ENCODE results near the gene XPR1.

XPR1 gene

DNA sequence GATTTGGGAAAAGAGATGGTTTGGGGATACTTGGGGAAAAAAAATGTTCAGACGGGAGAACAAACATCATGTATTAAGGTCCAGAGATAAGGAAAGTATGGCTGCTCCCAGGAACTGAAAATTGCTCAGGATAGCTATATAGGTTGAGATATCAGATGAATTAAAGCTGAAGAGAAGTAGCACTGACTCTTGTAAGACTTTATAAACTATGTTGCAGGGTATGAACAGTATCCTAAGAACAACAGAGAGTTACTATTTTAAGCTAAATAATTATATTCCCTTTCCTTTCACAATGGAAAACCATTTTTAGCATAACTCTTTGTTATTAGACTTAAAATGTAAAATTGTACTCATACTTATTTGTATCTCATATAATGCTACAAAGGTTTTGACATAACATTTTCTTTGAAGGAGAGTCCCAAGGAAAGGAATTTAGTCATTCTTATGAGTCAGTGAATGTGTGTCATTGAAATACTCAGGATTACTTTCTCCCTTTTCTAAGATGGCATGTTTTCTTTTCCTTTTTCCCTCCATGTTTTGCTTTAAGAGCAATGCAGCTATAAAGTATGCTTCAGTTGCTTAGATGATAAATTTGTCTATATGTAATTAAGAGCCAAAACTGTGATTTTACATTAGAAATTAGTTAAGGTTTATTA, 141.5 kb downstream of the XPR1 start:
- Histone ChIP-seq H4K20me1 (ENCODE audit: insufficient read depth, low read length) (no peaks in the 10 kb centered on the region), H3K27ac (ENCODE audit: low read length) (no peak overlapping the region), H3K4me2 (ENCODE audit: low read length) (no peak overlapping the region)

DNA sequence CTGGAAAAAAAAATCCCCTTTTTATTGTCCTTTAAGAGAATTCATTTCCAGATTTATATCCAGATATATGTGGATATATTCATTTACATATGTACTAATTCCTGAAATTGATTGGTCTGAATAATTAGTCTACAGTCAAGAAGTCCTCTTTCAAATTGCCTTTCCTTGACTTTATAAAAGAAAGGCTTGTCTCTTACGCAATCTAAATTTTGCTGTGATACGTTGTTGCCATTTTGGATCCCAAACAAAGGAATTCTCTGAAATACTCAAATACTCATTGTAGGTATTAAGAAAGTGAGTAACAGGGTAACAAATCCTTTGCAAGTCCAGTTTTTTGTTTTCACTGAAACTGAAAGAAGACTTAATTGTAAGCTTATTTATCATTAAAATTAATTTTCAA, 144.0 kb downstream of the XPR1 start:
- Histone ChIP-seq H3K79me2 (ENCODE audit: low read length) (no peaks in the 10 kb centered on the region), H3K27me3 (ENCODE audit: low read depth, low read length) (no peaks in the 10 kb centered on the region), H3K9ac (ENCODE audit: low read length) (no peak overlapping the region), H3K4me3 (ENCODE audit: low read length) (no peak overlapping the region), H3K4me1 (ENCODE audit: low read length) (peaks cover 6% of the 10 kb centered on the region; the same call in 1 of the 2 replicates), H4K20me1 (ENCODE audit: insufficient read depth, low read length) (no peaks in the 10 kb centered on the region), H2AFZ (ENCODE audit: low read depth, low read length) (no peak overlapping the region), H3K9me3 (ENCODE audit: insufficient read depth, low read length) (no peaks in the 10 kb centered on the region), H3K27ac (ENCODE audit: low read length) (no peak overlapping the region), H3K36me3 (replicated peaks; ENCODE audit: low read depth, low read length) (no peaks in the 10 kb centered on the region), H3K4me2 (ENCODE audit: low read length) (no peak overlapping the region)
- TF ChIP-seq, protein P1, sequence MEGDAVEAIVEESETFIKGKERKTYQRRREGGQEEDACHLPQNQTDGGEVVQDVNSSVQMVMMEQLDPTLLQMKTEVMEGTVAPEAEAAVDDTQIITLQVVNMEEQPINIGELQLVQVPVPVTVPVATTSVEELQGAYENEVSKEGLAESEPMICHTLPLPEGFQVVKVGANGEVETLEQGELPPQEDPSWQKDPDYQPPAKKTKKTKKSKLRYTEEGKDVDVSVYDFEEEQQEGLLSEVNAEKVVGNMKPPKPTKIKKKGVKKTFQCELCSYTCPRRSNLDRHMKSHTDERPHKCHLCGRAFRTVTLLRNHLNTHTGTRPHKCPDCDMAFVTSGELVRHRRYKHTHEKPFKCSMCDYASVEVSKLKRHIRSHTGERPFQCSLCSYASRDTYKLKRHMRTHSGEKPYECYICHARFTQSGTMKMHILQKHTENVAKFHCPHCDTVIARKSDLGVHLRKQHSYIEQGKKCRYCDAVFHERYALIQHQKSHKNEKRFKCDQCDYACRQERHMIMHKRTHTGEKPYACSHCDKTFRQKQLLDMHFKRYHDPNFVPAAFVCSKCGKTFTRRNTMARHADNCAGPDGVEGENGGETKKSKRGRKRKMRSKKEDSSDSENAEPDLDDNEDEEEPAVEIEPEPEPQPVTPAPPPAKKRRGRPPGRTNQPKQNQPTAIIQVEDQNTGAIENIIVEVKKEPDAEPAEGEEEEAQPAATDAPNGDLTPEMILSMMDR (IDR thresholded peaks at IDR 0.05; ENCODE audit: low read depth, low read length) = no peak
- TF ChIP-seq EZH2phosphoT487 (IDR thresholded peaks at IDR 0.05; ENCODE audit: low read depth) = no peak

More for the DNA sequence above, 141.5 kb downstream of the XPR1 start:
- Histone ChIP-seq H3K9ac (ENCODE audit: low read length) (no peak overlapping the region), H3K4me1 (ENCODE audit: low read length) (0 out of 2 replicates have a peak, but pooled peaks cover 7% of the 10 kb centered on the region), H3K36me3 (replicated peaks; ENCODE audit: low read depth, low read length) (no peaks in the 10 kb centered on the region), H3K27me3 (ENCODE audit: low read depth, low read length) (no peaks in the 10 kb centered on the region), H3K4me3 (ENCODE audit: low read length) (no peak overlapping the region), H3K9me3 (ENCODE audit: insufficient read depth, low read length) (no peaks in the 10 kb centered on the region), H2AFZ (ENCODE audit: low read depth, low read length) (no peak overlapping the region), H3K79me2 (ENCODE audit: low read length) (no peaks in the 10 kb centered on the region)
- TF ChIP-seq, protein P1 (IDR thresholded peaks at IDR 0.05; ENCODE audit: low read depth, low read length) = no peak
- TF ChIP-seq EZH2phosphoT487 (IDR thresholded peaks at IDR 0.05; ENCODE audit: low read depth) = no peak

GRCh38 chr1:180777072-180777689, 145.4 kb downstream of the XPR1 start:
- no peak overlapping the region for H3K4me3 ChIP-seq (ENCODE audit: low read length)
- H3K27ac ChIP-seq (ENCODE audit: low read length) = no peak overlapping the region
- H3K4me2 ChIP-seq (ENCODE audit: low read length) = no peak overlapping the region
- no peak overlapping the region for H2AFZ ChIP-seq (ENCODE audit: low read depth, low read length)
- H3K36me3 ChIP-seq (replicated peaks; ENCODE audit: low read depth, low read length) = no peaks in the 10 kb centered on the region
- H3K9ac ChIP-seq (ENCODE audit: low read length) = no peak overlapping the region
- H4K20me1 ChIP-seq (ENCODE audit: insufficient read depth, low read length) = no peaks in the 10 kb centered on the region
- H3K4me1 ChIP-seq (ENCODE audit: low read length) = peaks cover 6% of the 10 kb centered on the region; the same call in 1 of the 2 replicates
- H3K9me3 ChIP-seq (ENCODE audit: insufficient read depth, low read length) = no peaks in the 10 kb centered on the region
- no peaks in the 10 kb centered on the region for H3K79me2 ChIP-seq (ENCODE audit: low read length)
- TF ChIP-seq, protein P1 (IDR thresholded peaks at IDR 0.05; ENCODE audit: low read depth, low read length) = no peak
- TF ChIP-seq EZH2phosphoT487 (IDR thresholded peaks at IDR 0.05; ENCODE audit: low read depth) = no peak
- H3K27me3 ChIP-seq (ENCODE audit: low read depth, low read length) = no peaks in the 10 kb centered on the region

- no peak overlapping the region for H3K4me2 ChIP-seq (ENCODE audit: low read length)
- H3K27me3 ChIP-seq (ENCODE audit: low read depth, low read length) = no peaks in the 10 kb centered on the region
- no peaks in the 10 kb centered on the region for H4K20me1 ChIP-seq (ENCODE audit: insufficient read depth, low read length)
These were observed 147.1 kb downstream of the XPR1 start for GRCh38 chr1:180778782-180779398.

More at GRCh38 chr1:180778782-180779398, 147.1 kb downstream of the XPR1 start:
- TF ChIP-seq, protein P1 (IDR thresholded peaks at IDR 0.05; ENCODE audit: low read depth, low read length) = peak; percentile 88
- TF ChIP-seq EZH2phosphoT487 (IDR thresholded peaks at IDR 0.05; ENCODE audit: low read depth) = no peak
- H2AFZ ChIP-seq (ENCODE audit: low read depth, low read length) = no peak overlapping the region
- peaks cover 6% of the 10 kb centered on the region; the same call in 1 of the 2 replicates for H3K4me1 ChIP-seq (ENCODE audit: low read length)
- no peak overlapping the region for H3K27ac ChIP-seq (ENCODE audit: low read length)
- no peaks in the 10 kb centered on the region for H3K79me2 ChIP-seq (ENCODE audit: low read length)
- H3K36me3 ChIP-seq (replicated peaks; ENCODE audit: low read depth, low read length) = no peaks in the 10 kb centered on the region
- no peak overlapping the region for H3K9ac ChIP-seq (ENCODE audit: low read length)
- H3K4me3 ChIP-seq (ENCODE audit: low read length) = no peak overlapping the region
- no peaks in the 10 kb centered on the region for H3K9me3 ChIP-seq (ENCODE audit: insufficient read depth, low read length)
